Urothelium cell line (cell line): ENCODE data around the gene MT1B.
A peak's percentile ranks its signal among the peaks of the same experiment; 100 is the strongest.
"Not testable (repeated sequence)": the region's sequence is repeated elsewhere in the genome, so short reads cannot be mapped to it uniquely, and the experiment has no call there.

Experiments used
- DNase-seq: peaks from one replicate; pipeline ENCODE4 v3.0.0; 2011; ENCODE audit warnings: low spot score, mixed read lengths
- FAIRE-seq: peaks from 2 replicates; lab custom pipeline; 2011; peaks lifted over from hg19 to GRCh38; lab: Jason Lieb, UNC

MT1B gene

DNA sequence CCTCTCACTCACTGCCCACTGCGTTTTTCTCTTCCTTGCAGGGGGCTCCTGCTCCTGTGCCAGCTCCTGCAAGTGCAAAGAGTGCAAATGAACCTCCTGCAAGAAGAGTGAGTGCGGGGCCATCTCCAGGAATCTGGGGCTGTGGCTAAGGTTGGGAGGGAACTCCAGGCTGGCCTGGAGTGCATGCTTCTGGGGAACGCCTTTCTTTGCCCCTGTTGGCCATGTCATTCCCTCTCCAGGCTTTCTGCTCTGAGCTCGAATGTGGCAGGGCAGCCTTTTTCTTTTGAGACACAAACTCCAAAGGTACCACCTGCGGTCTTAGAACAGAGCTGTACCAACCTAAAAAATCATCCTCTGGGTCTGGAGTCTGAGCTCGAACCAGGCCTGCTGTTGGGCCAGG lies 33.5 kb upstream of the MT1B start:
- FAIRE-seq (no peak), DNase-seq (no peak)

DNA sequence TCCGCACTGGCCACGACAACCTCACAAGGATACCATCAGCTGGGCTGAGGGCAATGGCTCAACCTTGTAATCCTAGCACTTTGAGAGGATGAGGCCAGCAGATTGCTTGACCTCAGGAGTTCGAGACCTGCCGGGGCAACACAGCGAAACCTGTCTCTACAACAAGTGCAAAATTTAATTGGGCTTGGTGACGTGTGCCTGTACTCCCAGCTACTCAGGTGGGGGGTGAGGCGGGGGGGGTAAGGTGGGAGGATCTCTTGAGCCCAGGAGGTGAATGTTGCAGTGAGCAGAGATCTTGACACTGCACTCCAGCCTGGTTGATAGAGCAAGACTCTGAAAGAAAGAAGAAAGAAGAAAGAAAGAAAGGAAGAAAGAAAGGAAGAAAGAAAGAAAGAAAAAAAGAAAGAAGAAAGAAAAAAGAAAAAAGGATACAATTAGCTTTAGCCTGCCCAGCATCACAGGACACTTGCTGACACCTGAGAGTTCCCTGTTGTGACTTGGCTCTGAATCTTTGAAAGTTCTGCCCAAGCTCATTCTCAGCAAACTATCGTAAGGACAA lies 31.3 kb upstream of the MT1B start:
- FAIRE-seq: no peak
- no peak for DNase-seq

DNA sequence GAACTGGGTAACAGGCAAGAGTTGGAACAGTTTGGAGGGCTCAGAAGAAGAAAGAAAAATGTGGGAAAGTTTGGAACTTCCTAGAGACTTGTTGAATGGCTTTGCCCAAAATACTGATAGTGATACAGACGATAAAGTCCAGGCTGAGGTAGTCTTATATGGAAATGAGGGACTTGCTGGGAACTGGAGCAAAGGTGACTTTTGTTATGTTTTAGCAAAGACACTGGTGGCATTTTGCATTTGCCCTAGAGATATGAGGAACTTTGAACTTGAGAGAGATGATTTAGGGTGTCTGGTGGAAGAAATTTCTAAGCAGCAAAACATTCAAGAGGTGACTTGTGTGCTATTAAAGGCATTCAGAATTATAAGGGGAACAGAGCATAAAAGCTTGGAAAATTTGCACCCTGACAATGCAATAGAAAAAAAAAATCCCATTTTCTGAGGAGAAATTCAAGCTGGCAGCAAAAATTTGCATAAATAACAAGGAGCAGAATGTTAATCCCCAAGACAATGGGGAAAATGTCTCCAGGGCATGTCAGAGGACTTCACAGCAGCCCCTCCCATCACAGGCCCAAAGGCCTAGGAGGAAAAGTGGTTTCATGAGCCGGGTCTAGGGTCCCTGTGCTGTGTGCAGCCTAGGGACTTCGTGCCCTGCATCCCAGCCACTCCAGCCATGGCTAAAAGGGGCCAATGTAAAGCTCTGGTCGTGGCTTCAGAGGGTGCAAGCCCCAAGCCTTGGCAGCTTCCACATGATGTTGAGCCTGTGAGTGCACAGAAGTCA lies 29.8 kb upstream of the MT1B start:
- FAIRE-seq, DNase-seq: not testable (repeated sequence)

DNA sequence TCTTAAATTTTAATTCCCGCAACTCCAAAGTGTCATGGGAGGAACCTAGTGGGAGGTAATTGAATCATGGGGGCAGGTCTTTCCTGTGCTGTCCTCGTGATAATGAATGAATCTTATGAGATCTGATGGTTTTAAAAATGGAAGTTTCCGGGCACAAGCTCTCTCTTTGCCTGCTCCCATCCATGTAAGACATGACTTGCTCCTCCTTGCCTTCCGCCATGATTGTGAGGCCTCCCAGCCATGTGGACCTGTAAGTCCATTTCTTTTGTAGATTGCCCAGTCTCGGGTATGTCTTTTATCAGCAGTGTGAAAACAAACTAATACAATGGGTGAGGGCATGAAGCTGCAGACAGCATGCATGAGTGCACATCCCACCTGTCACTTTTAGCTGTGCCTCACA lies 28.5 kb upstream of the MT1B start:
- not testable (repeated sequence) for FAIRE-seq, DNase-seq

DNA sequence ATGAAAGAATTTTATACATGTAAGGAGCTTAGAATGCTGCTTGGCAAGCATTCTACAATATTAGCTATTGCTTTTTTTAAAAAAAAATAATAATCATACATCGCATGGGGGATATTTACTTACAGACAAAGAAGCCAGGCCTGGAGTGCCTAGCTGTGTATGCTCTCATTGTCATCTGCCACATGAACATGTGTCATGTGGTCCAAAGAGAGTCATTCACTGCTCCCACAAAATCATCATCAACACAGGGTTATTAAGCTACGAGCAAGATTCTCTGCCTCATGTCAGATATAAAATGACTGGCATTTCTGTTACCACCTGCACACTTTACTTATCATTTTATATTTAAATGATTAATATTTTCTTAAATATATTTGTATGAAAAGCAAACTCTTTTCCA lies 28.0 kb upstream of the MT1B start:
- DNase-seq: no peak
- no peak for FAIRE-seq

DNA sequence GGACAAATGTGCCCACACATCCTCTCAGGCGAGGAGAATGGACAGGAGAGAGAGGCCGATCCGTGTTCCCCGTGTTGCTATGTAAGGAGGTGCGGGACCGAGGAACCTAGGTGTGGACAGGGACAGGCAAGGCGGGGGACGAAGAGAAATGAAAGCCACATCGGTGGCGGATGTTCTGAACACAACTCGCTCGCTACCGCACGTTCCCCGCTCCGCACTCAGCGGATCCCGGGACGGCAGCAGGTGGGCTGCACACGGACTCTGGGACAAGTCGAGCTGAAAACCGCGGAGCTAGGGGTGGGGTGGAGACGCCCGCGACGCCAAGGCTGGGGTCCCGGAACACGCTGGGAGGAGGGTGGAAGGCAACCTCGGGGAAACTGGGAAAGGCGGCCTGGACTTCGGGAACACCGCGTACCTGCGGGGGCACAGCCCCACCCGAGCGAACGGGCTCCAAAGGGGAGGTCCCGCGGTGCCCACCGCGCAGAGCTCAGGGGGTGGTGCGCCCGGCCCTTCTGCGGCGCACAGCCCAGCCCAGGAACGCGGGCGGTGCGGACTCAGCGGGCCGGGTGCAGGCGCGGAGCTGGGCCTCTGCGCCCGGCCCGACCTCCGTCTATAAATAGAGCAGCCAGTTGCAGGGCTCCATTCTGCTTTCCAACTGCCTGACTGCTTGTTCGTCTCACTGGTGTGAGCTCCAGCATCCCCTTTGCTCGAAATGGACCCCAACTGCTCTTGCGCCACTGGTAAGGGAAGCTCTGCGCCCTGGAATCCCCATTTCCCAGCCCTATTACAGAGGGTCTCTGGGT lies 26.3 kb upstream of the MT1B start, which contains the start of gene MT1E:
Gene MT1E (plus strand): TSS at position 642 of the 803 bp plus-strand sequence. CDS start 71 bp downstream, at position 713.
- FAIRE-seq: peak; percentile 5
- peak; percentile 91 for DNase-seq

DNA sequence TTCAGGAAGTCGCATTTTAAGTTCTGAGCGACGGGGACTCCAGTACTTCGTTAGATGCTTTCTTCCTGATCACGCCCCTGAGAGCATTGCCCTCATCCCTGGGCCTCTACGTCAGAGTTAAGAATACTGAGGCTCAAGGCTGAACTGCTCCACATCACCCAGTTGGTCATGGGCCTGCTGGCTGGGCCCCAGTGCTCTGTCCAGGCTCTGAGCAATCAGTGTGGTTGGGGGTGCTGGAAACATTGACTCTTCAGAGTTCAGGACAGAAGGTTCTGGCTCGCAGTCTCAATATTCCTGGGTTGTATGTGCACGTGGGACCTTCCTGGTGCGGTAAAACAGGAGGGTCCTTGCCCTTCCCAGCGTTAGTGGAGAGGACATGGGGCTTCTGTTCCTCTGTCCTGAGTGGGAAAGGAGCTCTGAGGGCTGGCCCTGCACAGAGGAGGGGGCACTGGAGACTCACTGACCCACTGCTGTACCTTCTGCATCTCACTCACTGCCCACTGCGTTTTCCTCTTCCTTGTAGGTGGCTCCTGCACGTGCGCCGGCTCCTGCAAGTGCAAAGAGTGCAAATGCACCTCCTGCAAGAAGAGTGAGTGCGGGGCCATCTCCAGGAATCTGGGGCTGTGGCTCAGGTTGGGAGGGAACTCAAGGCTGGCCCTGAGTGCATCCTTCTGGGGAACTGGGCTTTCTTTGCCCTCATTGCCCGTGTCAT lies 25.6 kb upstream of the MT1B start:
- DNase-seq: no peak
- FAIRE-seq: no peak

DNA sequence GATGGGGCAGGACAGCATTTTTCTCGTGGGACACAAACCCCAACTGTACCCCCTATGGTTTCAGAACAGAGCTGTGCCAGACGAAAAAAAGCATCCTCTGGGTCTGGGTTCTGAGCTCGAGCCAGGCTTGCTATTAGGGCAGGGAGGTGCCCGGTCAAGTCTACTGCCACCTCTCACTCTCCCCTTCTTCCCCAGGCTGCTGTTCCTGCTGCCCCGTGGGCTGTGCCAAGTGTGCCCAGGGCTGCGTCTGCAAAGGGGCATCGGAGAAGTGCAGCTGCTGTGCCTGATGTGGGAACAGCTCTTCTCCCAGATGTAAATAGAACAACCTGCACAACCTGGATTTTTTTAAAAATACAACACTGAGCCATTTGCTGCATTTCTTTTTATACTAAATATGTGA lies 25.0 kb upstream of the MT1B start:
- DNase-seq (no peak), FAIRE-seq (no peak)

DNA sequence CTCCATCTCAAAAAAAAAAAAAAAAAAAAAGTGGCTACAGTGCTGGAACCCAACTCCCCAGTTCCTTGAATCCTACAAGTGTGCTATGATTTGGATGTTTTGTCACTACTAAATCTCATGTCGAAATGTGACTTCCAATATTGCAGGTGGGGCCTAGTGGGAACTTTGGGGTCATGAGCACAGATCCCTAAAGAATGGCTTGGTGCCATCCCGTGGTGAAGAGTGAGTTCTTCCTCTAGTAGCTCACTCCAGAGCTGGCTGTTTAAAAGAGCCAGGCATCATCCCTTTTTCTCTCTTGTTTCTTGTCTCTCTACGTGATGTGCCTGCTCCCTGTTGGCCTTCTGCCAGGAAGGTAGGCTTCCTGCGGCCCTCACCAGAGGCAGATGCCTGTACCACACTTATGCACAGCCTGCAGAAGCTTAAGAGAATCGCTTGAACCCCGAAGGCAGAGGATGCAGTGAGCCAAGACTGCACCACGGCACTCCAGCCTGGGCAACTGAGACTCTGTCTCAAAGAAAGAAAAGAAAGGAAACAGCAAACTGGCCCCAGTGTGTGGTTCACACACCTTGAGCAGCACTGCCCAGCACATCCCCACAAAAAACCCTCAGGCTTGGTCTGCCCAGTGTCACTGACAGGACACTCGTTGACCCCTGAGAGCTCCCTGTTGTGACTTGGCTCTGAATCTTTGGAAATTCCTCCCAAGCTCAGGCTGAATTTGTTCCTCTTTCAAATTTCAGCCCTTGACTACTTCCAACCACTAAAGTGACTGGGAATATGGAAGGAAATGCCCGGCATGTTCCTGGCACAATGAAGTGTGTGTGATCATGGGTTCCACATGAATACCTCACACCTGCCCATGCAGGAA lies 23.0 kb upstream of the MT1B start:
- DNase-seq (no peak), FAIRE-seq (no peak)

DNA sequence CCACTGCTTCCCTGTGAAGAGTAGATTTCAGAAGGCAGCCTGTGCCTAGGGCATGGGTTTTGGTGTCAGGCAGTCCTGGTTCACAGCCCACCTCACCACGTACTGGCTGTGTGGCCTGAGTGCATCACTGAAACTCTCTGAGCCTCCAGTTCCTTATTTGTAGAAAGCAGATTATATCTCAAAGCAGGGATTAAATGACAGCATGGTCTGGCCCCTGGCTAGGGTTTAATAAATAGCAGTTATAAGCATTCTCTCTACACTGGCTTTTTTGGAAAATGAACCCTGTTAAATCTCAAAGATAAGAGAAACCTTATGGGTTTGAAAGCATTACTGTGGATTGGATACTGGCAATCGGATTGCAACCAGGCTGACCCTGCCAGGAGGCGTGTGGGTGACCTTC lies 22.2 kb upstream of the MT1B start:
- no peak for FAIRE-seq
- DNase-seq: no peak

DNA sequence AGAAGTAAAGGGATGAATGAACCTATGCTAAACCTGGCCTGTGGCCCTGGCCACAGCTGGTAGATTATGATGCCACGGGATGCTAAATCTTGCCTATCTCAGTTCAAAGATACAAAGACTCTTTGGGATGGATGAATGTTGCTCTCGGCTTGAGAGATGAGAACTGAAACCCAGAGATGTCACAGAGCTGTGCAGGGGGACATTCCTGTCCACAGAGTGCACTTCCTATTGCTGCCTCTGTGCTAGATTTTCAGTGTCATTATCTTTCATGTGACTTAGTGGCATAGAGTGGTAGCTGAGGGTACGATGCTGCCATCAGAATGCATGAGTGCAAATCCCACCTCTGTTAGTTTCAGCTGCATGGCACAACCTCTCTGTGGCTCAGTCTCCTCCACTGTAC lies 21.6 kb upstream of the MT1B start:
- no peak for DNase-seq
- no peak for FAIRE-seq

DNA sequence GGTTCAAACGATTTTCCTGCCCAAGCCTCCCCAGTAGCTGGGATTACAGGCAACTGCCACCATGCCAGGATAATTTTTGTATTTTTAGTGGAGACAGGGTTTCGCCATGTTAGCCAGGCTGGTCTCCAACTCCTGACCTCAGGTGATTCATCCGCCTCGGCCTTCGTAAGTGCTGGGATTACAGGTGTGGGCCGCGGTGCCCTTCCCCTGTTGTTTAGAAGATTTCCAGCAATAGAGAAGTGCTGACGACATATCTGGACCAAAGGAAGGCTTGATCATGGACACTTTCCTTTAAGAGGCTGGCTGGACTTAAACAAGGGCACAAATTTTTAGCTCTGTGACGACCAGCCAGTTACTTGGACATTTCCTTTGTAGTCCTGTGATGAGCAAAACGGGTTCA lies 20.5 kb upstream of the MT1B start:
- no peak for FAIRE-seq
- no peak for DNase-seq

DNA sequence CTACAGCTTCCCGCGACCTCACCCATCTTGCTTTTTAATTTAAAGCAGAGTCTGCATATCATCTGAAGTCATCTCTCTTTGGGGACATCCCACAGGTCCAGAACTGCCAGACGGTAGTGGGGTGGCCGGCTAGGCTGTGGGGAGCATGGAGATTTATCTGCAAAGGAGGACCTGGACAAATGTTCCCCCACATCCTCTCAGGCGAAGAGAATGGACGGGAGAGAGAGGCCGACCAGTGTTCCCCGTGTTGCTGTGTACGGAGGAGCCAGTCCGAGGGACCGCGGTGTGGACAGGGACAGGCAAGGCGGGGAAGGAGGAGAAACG lies 19.9 kb upstream of the MT1B start:
- DNase-seq (no peak), FAIRE-seq (no peak)

DNA sequence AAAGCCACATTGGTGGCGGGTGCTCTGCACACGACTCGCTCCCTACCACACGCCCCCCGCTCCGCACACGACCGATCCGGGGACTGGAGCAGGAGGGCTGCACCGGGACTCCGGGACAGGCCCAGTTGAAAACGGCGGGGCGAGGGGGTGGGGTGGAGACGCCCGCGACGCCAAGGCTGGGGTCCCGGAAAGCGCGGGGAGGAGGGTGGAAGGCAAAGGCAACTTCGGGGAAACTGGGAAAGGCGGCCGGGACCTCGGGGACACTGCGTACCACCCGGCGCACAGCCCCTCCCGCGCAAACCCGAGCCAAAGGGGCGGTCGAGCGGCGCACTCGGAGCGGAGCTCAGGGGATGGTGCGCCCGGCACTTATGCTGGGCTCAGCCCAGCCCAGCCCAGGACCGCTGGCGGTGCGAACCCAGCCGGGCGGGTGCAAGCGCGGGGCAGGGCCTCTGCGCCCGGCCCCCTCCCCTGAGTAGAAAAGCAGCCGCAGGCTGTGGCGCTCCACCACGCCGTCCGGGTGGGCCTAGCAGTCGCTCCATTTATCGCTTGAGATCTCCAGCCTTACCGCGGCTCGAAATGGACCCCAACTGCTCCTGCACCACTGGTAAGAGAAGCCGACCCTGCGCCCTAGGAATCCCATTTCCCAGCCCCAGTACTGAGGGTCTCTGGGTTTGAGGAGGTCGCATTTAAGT lies 19.4 kb upstream of the MT1B start, which contains the start of gene MT1M:
Gene MT1M (plus strand): TSS at position 504 of the 692 bp plus-strand sequence. CDS start 73 bp downstream, at position 577.
- no peak for DNase-seq
- no peak for FAIRE-seq

DNA sequence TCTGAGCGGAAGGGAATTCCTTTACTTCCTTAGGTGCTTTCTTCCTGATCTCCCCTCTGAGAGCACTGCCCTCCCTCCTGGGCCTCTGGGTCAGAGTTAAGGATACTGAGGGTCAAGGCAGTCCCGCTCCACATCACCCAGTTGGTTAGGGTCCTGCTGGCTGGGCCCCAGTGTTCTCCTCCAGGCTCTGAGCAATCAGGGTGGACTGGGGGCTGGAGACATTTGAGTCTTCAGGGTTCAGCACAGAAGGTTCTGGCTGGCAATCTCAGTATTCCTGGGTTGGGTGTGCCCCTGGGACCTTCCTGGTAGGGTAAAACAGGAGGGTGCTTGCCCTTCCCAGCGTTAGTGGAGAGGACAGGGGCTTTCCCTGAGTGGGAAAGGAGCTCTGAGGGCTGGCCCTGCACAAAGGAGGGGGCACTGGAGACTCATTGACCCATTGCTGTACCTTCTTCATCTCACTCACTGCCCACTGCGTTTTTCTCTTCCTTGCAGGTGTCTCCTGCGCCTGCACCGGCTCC lies 18.8 kb upstream of the MT1B start:
- DNase-seq (no peak), FAIRE-seq (no peak)

DNA sequence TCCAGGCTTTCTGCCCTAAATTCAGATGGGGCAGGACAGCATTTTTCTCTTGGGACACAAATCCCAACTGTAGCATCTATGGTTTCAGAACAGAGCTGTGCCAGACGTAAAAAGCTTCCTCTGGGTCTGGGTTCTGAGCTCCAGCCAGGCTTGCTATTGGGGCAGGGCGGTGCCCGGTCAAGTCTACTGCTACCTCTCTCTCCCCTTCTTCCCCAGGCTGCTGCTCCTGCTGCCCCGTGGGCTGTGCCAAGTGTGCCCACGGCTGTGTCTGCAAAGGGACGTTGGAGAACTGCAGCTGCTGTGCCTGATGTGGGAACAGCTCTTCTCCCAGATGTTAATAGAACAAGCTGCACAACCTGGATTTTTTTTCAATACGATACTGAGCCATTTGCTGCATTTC lies 18.2 kb upstream of the MT1B start:
- DNase-seq (no peak), FAIRE-seq (no peak)

DNA sequence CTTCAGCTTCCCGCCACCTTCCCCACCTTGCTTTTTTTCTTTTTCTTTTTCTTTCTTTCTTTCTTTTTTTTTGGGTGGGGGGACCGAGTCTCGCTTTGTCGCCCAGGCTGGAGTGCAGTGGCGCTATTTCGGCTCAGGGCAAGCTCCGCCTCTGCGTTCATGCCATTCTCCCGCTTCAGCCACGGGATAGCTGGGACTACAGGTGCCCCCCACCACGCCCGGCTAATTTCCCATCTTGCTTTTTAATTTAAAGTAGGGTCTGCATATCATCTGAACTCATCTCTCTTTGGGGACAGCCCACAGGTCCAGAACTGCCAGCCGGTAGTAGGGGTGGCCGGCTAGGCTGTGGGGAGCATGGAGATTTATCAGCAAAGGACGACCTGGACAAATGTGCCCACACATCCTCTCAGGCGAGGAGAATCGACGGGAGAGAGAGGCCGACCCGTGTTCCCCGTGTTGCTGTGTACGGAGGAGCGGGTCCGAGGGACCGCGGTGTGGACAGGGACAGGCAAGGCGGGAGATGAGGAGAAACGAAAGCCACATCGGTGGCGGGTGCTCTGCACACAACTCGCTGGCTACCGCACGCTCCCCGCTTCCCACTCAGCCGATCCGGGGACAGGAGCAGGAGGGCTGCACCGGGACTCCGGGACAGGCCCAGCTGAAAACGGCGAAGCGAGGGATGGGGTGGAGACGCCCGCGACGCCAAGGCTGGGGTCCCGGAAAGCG lies 16.8 kb upstream of the MT1B start:
- FAIRE-seq (no peak), DNase-seq (no peak)

DNA sequence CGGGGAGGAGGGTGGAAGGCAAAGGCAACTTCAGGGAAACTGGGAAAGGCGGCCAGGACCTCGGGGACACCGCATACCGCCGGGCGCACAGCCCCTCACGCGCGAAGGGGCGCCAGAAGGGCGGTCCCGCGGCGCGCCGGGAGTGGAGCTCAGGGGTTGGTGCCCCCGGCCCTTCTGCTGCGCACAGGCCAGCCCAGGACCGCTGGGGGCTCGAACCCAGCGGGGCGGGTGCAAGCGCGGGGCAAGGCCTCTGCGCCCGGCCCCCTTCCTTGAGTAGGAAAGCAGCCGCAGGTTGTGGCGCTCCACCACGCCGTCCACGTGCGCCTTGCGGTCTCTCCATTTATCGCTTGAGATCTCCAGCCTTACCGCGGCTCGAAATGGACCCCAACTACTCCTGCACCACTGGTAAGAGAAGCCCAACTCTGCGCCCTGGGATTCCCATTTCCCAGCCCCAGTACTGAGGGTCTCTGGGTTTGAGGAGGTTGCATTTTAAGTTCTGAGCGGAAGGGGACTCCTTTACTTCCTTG lies 16.2 kb upstream of the MT1B start:
- no peak for FAIRE-seq

More for the DNA sequence above, 16.2 kb upstream of the MT1B start:
- DNase-seq: no peak
